Measurements from ENCODE around the gene KCNIP1. TPM values are rescaled to one million over a fixed set of nuclear protein-coding genes. Genes with fewer than 3 reads are reported as not detected.
A peak's percentile ranks its signal among the peaks of the same experiment; 100 is the strongest.

KCNIP1 gene
- total RNA-seq, 2 experiments from 2014 or later = not detected

DNA sequence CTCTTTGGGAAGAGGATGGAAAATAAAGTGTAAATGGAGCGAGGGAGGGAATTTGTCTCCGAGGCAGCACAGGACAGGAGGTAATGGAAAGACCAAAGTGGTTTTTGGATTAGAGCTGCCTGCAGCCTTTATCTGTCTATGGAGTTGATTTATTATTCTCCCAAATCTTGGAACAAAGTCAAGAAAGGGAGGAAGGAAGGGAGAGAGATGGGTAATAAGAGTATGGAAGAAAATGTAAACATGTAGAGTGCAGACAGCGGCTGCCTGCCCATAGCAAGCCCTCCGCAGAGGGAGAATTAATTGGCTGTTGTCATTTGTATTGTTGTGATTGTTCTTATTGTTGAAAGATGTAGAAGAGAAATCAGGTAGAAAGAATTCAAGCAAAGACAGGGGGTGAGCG, 15.7 kb downstream of the KCNIP1 start:
- Histone ChIP-seq H3K4me1 (ENCODE audit: insufficient read depth, low read length) (no peaks in the 10 kb centered on the region), H3K27me3 (ENCODE audit: control insufficient read depth in 1 of 2, insufficient read depth in 2 of 2, low read length in 2 of 2) (peaks cover 0 to 5% of the 10 kb centered on the region in 2 experiments), H3K36me3 (ENCODE audit: insufficient read depth, low read length) (no peaks in the 10 kb centered on the region), H3K9me3 (ENCODE audit: control insufficient read depth in 1 of 2, insufficient read depth in 1 of 2, low read length in 2 of 2) (peaks cover 0 to 9% of the 10 kb centered on the region in 2 experiments), H3K4me3 (ENCODE audit: low read length) (no peak overlapping the region), H3K27ac (ENCODE audit: low read depth in 1 of 2, low read length in 2 of 2) (no peak overlapping the region)
- Mint-ChIP-seq H3K27ac (no peak overlapping the region), H3K4me3 (no peak overlapping the region), H3K9me3 (no peaks in the 10 kb centered on the region), H3K36me3 (ENCODE audit: low read depth) (no peaks in the 10 kb centered on the region), H3K27me3 (peaks cover 14% of the 10 kb centered on the region), H3K4me1 (ENCODE audit: low read depth) (no peaks in the 10 kb centered on the region)
- ATAC-seq (ENCODE audit: poor library complexity) = no peak
- CTCF ChIA-PET = no interaction called here
- POLR2A ChIA-PET = no interaction called here
- TF ChIP-seq, protein P1, sequence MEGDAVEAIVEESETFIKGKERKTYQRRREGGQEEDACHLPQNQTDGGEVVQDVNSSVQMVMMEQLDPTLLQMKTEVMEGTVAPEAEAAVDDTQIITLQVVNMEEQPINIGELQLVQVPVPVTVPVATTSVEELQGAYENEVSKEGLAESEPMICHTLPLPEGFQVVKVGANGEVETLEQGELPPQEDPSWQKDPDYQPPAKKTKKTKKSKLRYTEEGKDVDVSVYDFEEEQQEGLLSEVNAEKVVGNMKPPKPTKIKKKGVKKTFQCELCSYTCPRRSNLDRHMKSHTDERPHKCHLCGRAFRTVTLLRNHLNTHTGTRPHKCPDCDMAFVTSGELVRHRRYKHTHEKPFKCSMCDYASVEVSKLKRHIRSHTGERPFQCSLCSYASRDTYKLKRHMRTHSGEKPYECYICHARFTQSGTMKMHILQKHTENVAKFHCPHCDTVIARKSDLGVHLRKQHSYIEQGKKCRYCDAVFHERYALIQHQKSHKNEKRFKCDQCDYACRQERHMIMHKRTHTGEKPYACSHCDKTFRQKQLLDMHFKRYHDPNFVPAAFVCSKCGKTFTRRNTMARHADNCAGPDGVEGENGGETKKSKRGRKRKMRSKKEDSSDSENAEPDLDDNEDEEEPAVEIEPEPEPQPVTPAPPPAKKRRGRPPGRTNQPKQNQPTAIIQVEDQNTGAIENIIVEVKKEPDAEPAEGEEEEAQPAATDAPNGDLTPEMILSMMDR (IDR thresholded peaks at IDR 0.05) = no peak
- no peak for DNase-seq
- intact Hi-C loops (cut with DNase I, micrococcal nuclease) = no loop called here

DNA sequence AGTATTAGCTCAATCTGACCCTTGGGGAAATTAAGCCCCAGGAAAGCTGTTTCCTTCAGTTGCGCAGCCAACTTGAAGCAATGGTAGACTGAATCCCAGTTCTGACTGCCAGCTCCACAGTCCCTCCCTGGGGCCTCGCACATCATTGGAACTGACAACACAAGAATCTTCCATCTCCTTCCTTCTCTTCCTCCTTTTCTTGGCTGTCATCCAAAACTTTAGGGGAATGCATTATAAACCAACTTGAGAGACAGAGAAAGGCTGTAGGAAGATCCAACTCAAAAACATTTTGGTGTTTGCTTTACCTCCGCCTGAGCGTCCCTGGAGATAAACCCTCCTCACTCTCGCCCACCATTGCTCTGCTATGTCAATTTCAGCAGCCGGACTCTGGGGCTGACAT, 16.6 kb downstream of the KCNIP1 start:
- CTCF ChIA-PET = no interaction called here

DNA sequence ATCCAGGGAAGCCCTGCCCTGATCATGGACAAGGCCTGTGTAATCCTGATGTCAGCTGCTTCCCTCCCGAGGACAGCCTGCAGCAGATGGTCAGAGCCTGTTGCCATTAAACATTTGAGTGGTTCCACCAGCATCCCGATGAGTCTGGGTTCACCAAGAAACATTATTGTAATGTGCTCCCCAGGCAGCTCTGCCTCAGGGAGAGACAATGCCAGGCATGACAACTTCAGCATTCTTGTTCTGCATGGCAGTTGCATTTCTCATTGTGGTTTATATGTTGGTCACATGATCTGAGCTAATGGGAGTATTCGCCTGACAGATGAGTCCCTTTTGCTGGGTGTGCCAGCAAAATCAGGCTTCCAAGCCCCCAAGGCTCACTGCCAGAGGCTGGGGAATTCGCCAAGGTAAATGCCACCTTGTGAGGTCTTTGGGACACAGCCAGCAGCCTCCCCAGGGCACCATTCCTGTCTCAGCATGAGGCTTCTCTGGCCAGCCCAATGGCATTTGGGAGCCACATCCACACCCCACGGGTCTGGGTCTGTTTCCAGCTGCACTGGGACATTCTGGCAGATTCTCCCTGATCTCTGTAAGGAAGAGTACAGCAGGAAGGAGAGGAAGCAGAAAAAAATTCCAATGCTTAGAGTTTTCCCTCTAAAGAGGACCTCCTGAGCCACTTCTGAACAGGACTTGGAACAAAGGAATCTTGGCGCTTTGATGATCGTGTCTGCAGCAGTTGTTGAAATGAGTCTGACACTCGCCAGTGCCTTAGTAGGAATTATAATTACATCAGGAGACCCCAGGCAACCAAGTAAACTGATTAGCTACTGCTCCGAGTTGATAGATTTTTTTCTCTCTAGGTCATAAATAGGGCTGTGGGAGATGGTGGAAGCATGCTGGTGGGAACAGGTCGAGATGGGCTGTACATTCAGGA, 18.7 kb downstream of the KCNIP1 start:
- TF ChIP-seq, protein P1 (IDR thresholded peaks at IDR 0.05) = no peak
- peaks cover 14% of the 10 kb centered on the region for H3K27me3 Mint-ChIP-seq
- H3K27ac Mint-ChIP-seq = no peak overlapping the region
- ChIA-PET CTCF (no interaction called here), POLR2A (no interaction called here)
- peaks cover 0 to 8% of the 10 kb centered on the region in 2 experiments for H3K27me3 ChIP-seq (ENCODE audit: control insufficient read depth in 1 of 2, insufficient read depth in 2 of 2, low read length in 2 of 2)
- H3K9me3 Mint-ChIP-seq = no peaks in the 10 kb centered on the region
- H3K4me3 Mint-ChIP-seq = no peak overlapping the region
- no peaks in the 10 kb centered on the region for H3K4me1 ChIP-seq (ENCODE audit: insufficient read depth, low read length)
- no peaks in the 10 kb centered on the region for H3K4me1 Mint-ChIP-seq (ENCODE audit: low read depth)
- no peak overlapping the region for H3K4me3 ChIP-seq (ENCODE audit: low read length)
- DNase-seq (peak in 1 of 14 experiments; percentile 4), ATAC-seq (ENCODE audit: poor library complexity) (no peak)
- H3K9me3 ChIP-seq (ENCODE audit: control insufficient read depth in 1 of 2, insufficient read depth in 1 of 2, low read length in 2 of 2) = peaks cover 0 to 9% of the 10 kb centered on the region in 2 experiments
- intact Hi-C loops (cut with DNase I, micrococcal nuclease) = no loop called here
- no peaks in the 10 kb centered on the region for H3K36me3 ChIP-seq (ENCODE audit: insufficient read depth, low read length)
- H3K27ac ChIP-seq (ENCODE audit: low read depth in 1 of 2, low read length in 2 of 2) = no peak overlapping the region
- no peaks in the 10 kb centered on the region for H3K36me3 Mint-ChIP-seq (ENCODE audit: low read depth)

More for the DNA sequence above, 16.6 kb downstream of the KCNIP1 start:
- no peak overlapping the region for H3K4me3 ChIP-seq (ENCODE audit: low read length)
- Mint-ChIP-seq H3K27me3 (peaks cover 14% of the 10 kb centered on the region), H3K4me3 (no peak overlapping the region), H3K9me3 (no peaks in the 10 kb centered on the region), H3K36me3 (ENCODE audit: low read depth) (no peaks in the 10 kb centered on the region), H3K4me1 (ENCODE audit: low read depth) (no peaks in the 10 kb centered on the region), H3K27ac (no peak overlapping the region)
- H3K27me3 ChIP-seq (ENCODE audit: control insufficient read depth in 1 of 2, insufficient read depth in 2 of 2, low read length in 2 of 2) = peaks cover 0 to 5% of the 10 kb centered on the region in 2 experiments
- H3K36me3 ChIP-seq (ENCODE audit: insufficient read depth, low read length) = no peaks in the 10 kb centered on the region
- H3K9me3 ChIP-seq (ENCODE audit: control insufficient read depth in 1 of 2, insufficient read depth in 1 of 2, low read length in 2 of 2) = peaks cover 0 to 9% of the 10 kb centered on the region in 2 experiments
- POLR2A ChIA-PET = no interaction called here
- TF ChIP-seq, protein P1 (IDR thresholded peaks at IDR 0.05) = no peak
- no peak overlapping the region for H3K27ac ChIP-seq (ENCODE audit: low read depth in 1 of 2, low read length in 2 of 2)
- DNase-seq (no peak), ATAC-seq (ENCODE audit: poor library complexity) (no peak)
- H3K4me1 ChIP-seq (ENCODE audit: insufficient read depth, low read length) = no peaks in the 10 kb centered on the region
- intact Hi-C loops (cut with DNase I, micrococcal nuclease) = no loop called here

Measured in CD4-positive, alpha-beta T cell (primary cell).